Measurements from ENCODE around the gene CCDC149. TPM values are rescaled to one million over a fixed set of nuclear protein-coding genes. Genes with fewer than 3 reads are reported as not detected.

The CCDC149 gene
- total and polyA plus RNA-seq, 2 of the 13 experiments (the other 11 are each of a cell fraction or from before 2014, with no cell fraction given) = 0.44 to 0.95 TPM

DNA sequence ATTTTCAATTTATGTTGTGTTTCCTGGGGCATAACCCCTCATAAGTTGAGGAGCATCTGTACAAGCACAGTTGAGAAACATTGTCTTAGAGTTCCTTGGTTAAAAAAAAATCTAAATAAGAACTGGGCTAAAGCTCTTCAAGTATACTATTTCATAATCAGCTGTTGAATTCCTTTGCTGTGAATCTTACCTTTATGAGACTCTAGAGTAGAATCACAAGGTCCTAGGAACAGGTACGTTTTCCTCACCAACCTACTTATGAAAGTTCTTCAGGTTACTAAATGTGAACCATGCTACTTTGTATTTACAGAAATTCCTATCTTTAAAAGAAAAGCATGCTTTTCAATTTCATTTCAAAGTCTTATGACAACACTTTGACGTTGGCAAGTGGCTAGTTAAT lies 138.4 kb downstream of the CCDC149 start:
- H4K20me1 ChIP-seq (ENCODE audit: insufficient read depth, low read length) = no peaks in the 10 kb centered on the region
- no peak overlapping the region for H3K9ac ChIP-seq (ENCODE audit: insufficient read depth, low read depth, low read length)
- no TSS peak for BruUV-seq (replicated peaks)
- 4% methylated on average over 1 of the region's 2 CpGs for WGBS (ENCODE audit: low lambda C conversion rate)
- no peak overlapping the region for H3K4me2 ChIP-seq (ENCODE audit: low read depth, low read length)
- no peak overlapping the region for H3K27ac ChIP-seq (ENCODE audit: extremely low read length, insufficient read depth, low read length)
- DNase-seq (ENCODE audit: low spot score) (no peak), ATAC-seq (no peak), FAIRE-seq (no peak)
- H3K36me3 ChIP-seq (replicated peaks in 1 of 2; ENCODE audit: control insufficient read depth in 1 of 2, insufficient read depth in 2 of 2, low read length in 2 of 2) = no peaks in the 10 kb centered on the region
- no peaks in the 10 kb centered on the region for H3K27me3 ChIP-seq (ENCODE audit: control insufficient read depth in 1 of 2, insufficient read depth in 2 of 2, low read length in 2 of 2)
- no peak overlapping the region for H2AFZ ChIP-seq (ENCODE audit: low read length)
- ChIA-PET POLR2A (no interaction called here), CTCF (ENCODE audit: low intra/inter-chr PET ratio, low total read pairs) (no interaction called here)
- no peak for TF ChIP-seq CTCF (CRISPR knock-in tag; IDR thresholded peaks at IDR 0.05)
- H3K79me2 ChIP-seq (ENCODE audit: insufficient read depth, low read length) = no peaks in the 10 kb centered on the region
- no peak overlapping the region for H3K4me3 ChIP-seq (replicated peaks in 1 of 3; ENCODE audit: insufficient read depth in 1 of 3, low read depth in 2 of 3, low read length in 3 of 3)
- no peaks in the 10 kb centered on the region for H3K4me1 ChIP-seq (ENCODE audit: insufficient read depth, low read length)
- in situ Hi-C loops (cut with HindIII; ENCODE audit: extremely low pct_ligation_motif_present, low pct_unique_long_range_greater_than_20kb) = no loop called here
- intact Hi-C loops (cut with micrococcal nuclease; ENCODE audit: unreplicated experiment) = no loop called here
- no peaks in the 10 kb centered on the region for H3K9me3 ChIP-seq (ENCODE audit: low read length)

GRCh38 chr4:24772952-24773351 lies 139.9 kb downstream of the CCDC149 start:
- no peaks in the 10 kb centered on the region for H3K4me1 ChIP-seq (ENCODE audit: insufficient read depth, low read length)
- no peak overlapping the region for H3K4me3 ChIP-seq (replicated peaks in 1 of 3; ENCODE audit: insufficient read depth in 1 of 3, low read depth in 2 of 3, low read length in 3 of 3)
- no peak overlapping the region for H2AFZ ChIP-seq (ENCODE audit: low read length)
- in situ Hi-C loops (cut with HindIII; ENCODE audit: extremely low pct_ligation_motif_present, low pct_unique_long_range_greater_than_20kb) = no loop called here
- ChIA-PET CTCF (ENCODE audit: low intra/inter-chr PET ratio, low total read pairs) (no interaction called here), POLR2A (no interaction called here)
- ATAC-seq (no peak), FAIRE-seq (no peak), DNase-seq (ENCODE audit: low spot score) (no peak)
- no peaks in the 10 kb centered on the region for H3K9me3 ChIP-seq (ENCODE audit: low read length)
- H3K4me2 ChIP-seq (ENCODE audit: low read depth, low read length) = no peak overlapping the region
- intact Hi-C loops (cut with micrococcal nuclease; ENCODE audit: unreplicated experiment) = no loop called here
- no peaks in the 10 kb centered on the region for H4K20me1 ChIP-seq (ENCODE audit: insufficient read depth, low read length)
- no TSS peak for BruUV-seq (replicated peaks)
- H3K27me3 ChIP-seq (ENCODE audit: control insufficient read depth in 1 of 2, insufficient read depth in 2 of 2, low read length in 2 of 2) = no peaks in the 10 kb centered on the region
- no peak overlapping the region for H3K27ac ChIP-seq (ENCODE audit: extremely low read length, insufficient read depth, low read length)
- no peaks in the 10 kb centered on the region for H3K79me2 ChIP-seq (ENCODE audit: insufficient read depth, low read length)
- H3K36me3 ChIP-seq (replicated peaks in 1 of 2; ENCODE audit: control insufficient read depth in 1 of 2, insufficient read depth in 2 of 2, low read length in 2 of 2) = no peaks in the 10 kb centered on the region
- no peak overlapping the region for H3K9ac ChIP-seq (ENCODE audit: insufficient read depth, low read depth, low read length)
- 59% methylated on average over 6 of the region's 6 CpGs for WGBS (ENCODE audit: low lambda C conversion rate)
- TF ChIP-seq ETS1 (CRISPR knock-in tag; IDR thresholded peaks at IDR 0.05) (no peak), IRF2 (CRISPR knock-in tag; IDR thresholded peaks at IDR 0.05) (no peak), ZNF468 (CRISPR knock-in tag; IDR thresholded peaks at IDR 0.05) (no peak), PHF8 (CRISPR knock-in tag; IDR thresholded peaks at IDR 0.05) (no peak), CC2D1A (CRISPR knock-in tag; IDR thresholded peaks at IDR 0.05) (no peak), SMARCE1 (IDR thresholded peaks at IDR 0.05; ENCODE audit: borderline replicate concordance) (no peak)
- TF ChIP-seq, protein P1, sequence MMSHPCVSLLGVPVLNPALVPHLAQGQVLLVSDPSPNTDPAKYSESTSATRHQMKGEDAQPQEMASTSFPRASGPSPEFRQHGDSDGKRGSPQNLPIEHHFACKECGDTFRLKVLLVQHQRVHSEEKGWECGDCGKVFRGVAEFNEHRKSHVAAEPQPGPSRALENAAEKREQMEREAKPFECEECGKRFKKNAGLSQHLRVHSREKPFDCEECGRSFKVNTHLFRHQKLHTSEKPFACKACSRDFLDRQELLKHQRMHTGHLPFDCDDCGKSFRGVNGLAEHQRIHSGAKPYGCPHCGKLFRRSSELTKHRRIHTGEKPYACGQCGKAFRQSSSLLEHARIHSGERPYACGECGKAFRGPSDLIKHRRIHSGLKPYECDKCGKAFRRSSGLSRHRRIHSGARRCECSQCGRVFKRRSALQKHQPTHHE (CRISPR knock-in tag; IDR thresholded peaks at IDR 0.05; ENCODE audit: borderline replicate concordance) = no peak
- TF ChIP-seq, protein P2, sequence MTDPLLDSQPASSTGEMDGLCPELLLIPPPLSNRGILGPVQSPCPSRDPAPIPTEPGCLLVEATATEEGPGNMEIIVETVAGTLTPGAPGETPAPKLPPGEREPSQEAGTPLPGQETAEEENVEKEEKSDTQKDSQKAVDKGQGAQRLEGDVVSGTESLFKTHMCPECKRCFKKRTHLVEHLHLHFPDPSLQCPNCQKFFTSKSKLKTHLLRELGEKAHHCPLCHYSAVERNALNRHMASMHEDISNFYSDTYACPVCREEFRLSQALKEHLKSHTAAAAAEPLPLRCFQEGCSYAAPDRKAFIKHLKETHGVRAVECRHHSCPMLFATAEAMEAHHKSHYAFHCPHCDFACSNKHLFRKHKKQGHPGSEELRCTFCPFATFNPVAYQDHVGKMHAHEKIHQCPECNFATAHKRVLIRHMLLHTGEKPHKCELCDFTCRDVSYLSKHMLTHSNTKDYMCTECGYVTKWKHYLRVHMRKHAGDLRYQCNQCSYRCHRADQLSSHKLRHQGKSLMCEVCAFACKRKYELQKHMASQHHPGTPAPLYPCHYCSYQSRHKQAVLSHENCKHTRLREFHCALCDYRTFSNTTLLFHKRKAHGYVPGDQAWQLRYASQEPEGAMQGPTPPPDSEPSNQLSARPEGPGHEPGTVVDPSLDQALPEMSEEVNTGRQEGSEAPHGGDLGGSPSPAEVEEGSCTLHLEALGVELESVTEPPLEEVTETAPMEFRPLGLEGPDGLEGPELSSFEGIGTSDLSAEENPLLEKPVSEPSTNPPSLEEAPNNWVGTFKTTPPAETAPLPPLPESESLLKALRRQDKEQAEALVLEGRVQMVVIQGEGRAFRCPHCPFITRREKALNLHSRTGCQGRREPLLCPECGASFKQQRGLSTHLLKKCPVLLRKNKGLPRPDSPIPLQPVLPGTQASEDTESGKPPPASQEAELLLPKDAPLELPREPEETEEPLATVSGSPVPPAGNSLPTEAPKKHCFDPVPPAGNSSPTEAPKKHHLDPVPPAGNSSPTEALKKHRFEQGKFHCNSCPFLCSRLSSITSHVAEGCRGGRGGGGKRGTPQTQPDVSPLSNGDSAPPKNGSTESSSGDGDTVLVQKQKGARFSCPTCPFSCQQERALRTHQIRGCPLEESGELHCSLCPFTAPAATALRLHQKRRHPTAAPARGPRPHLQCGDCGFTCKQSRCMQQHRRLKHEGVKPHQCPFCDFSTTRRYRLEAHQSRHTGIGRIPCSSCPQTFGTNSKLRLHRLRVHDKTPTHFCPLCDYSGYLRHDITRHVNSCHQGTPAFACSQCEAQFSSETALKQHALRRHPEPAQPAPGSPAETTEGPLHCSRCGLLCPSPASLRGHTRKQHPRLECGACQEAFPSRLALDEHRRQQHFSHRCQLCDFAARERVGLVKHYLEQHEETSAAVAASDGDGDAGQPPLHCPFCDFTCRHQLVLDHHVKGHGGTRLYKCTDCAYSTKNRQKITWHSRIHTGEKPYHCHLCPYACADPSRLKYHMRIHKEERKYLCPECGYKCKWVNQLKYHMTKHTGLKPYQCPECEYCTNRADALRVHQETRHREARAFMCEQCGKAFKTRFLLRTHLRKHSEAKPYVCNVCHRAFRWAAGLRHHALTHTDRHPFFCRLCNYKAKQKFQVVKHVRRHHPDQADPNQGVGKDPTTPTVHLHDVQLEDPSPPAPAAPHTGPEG (CRISPR knock-in tag; IDR thresholded peaks at IDR 0.05) = no peak

All from HepG2 (cell line).